ENCODE results near the gene STAP2. TPM values are rescaled to one million over a fixed set of nuclear protein-coding genes. Genes with fewer than 3 reads are reported as not detected.
"Not testable (repeated sequence)": the region's sequence is repeated elsewhere in the genome, so short reads cannot be mapped to it uniquely, and the experiment has no call there.

Gene STAP2
- total RNA-seq, 1 donor, result 9.9 TPM

- no peak for TF ChIP-seq CTCF (IDR thresholded peaks at IDR 0.05; ENCODE audit: insufficient read depth, low read depth, low read length)
- no peak for DNase-seq (ENCODE audit: low read depth)
- no peak overlapping the region for H3K4me3 ChIP-seq (ENCODE audit: low read depth, low read length)
Observed at GRCh38 chr19:4329858-4330257, 8.8 kb downstream of the STAP2 start.

- H3K4me3 ChIP-seq (ENCODE audit: low read depth, low read length), result peak overlapping the region; percentile 61
- DNase-seq (ENCODE audit: low read depth), result not testable (repeated sequence)
Observed at GRCh38 chr19:4328991-4329681, 9.5 kb downstream of the STAP2 start.

- peak overlapping the region; percentile 61 for H3K4me3 ChIP-seq (ENCODE audit: low read depth, low read length)
- DNase-seq (ENCODE audit: low read depth), result peak; percentile 96
- no peak for TF ChIP-seq CTCF (IDR thresholded peaks at IDR 0.05; ENCODE audit: insufficient read depth, low read depth, low read length)
Observed at GRCh38 chr19:4328243-4328990, 10.2 kb downstream of the STAP2 start.

DNA sequence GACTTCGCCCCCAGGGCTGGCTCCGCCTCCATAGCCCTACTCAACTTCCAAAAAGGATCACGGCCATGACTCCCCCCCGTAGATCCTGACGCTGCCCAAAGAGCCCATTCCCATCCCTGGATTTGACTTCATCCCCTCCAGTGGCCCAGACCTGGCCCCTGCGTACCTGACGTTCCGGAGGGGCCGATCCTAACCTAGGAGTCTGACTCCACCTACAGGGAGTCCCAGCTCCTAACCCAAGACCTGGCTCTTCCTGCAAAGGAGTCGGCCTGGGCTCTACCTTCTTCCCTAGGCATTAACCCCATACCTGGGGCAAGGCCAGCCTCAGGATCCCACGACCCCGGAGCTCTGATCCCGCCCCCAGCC is 10.8 kb downstream of the STAP2 start:
- TF ChIP-seq CTCF (IDR thresholded peaks at IDR 0.05; ENCODE audit: insufficient read depth, low read depth, low read length), result no peak
- DNase-seq (ENCODE audit: low read depth), result no peak
- peak overlapping the region; percentile 58 for H3K4me3 ChIP-seq (ENCODE audit: low read depth, low read length)

DNA sequence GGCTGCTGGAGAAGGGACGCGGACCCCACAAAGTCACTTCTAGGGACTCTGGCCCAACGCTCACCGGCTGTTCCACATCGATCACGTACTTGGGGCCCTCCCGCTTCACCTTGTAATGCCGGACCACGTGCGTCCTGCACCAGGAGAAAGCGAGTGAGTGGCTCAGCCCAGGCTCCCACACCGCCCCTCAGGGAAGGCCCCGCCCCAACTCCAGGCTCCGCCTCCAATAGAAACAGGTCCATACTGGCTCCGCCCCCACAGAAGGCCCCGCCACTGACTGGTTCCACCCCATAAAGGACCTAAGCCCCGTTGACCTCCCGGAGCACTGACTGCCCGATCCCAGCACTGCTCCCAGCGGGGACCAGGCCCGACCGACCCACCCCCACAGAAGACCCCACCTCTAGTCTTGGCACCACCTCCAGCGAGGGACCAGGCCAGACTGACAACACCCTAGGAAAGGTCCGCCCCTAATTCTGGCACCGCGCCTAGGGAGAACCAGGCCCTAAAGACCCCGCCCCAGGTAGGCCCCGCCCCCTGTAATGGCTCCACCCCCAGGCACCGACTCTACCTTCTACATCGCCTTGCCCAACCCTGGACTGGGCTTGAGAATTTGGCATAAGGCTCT is 11.3 kb downstream of the STAP2 start:
- peak; percentile 54 for DNase-seq (ENCODE audit: low read depth)
- no peak for TF ChIP-seq CTCF (IDR thresholded peaks at IDR 0.05; ENCODE audit: insufficient read depth, low read depth, low read length)
- H3K4me3 ChIP-seq (ENCODE audit: low read depth, low read length), result peak overlapping the region; percentile 58

- peak overlapping the region; percentile 32 for H3K4me3 ChIP-seq (ENCODE audit: low read depth, low read length)
- no peak for TF ChIP-seq CTCF (IDR thresholded peaks at IDR 0.05; ENCODE audit: insufficient read depth, low read depth, low read length)
- DNase-seq (ENCODE audit: low read depth), result no peak
Observed at GRCh38 chr19:4326837-4327251, 11.8 kb downstream of the STAP2 start.

GRCh38 chr19:4326215-4326836 is 12.3 kb downstream of the STAP2 start:
- no peak for DNase-seq (ENCODE audit: low read depth)
- no peak for TF ChIP-seq CTCF (IDR thresholded peaks at IDR 0.05; ENCODE audit: insufficient read depth, low read depth, low read length)
- no peak overlapping the region for H3K4me3 ChIP-seq (ENCODE audit: low read depth, low read length)
